Small intestine (tissue), 7 donors: ENCODE data around the gene CTSA. TPM values are rescaled to one million over a fixed set of nuclear protein-coding genes. Genes with fewer than 3 reads are reported as not detected.

Source experiments
- DNase-seq, 2 donors: peaks; one replicate each; pipeline versions ENCODE4 v3.0.0 to v3.0.0-alpha.2; 2013
- FAIRE-seq: peaks from 2 replicates; lab custom pipeline; 2012; peaks lifted over from hg19 to GRCh38; lab: Jason Lieb, UNC
- H3K27ac ChIP-seq, 3 donors: one replicate each; pipeline ENCODE4 v1.5.1; 2013; ENCODE audit warnings: low read length in 2 of 3, mild to moderate bottlenecking in 2 of 3, control low read depth in 1 of 3, inconsistent platforms in 1 of 3, low read depth in 1 of 3, moderate library complexity in 1 of 3
- H3K27me3 ChIP-seq, 3 donors: one replicate each; pipeline ENCODE4 v1.6.1; 2013; ENCODE audit warnings: low read length in 3 of 3, inconsistent platforms in 1 of 3; ENCODE audit not compliant: control insufficient read depth in 3 of 3, insufficient read depth in 3 of 3
- H3K36me3 ChIP-seq, 3 donors: one replicate each; pipeline ENCODE4 v1.6.1; 2013; ENCODE audit warnings: low read length in 3 of 3, inconsistent platforms in 1 of 3, low read depth in 1 of 3, mild to moderate bottlenecking in 1 of 3, moderate library complexity in 1 of 3; ENCODE audit not compliant: control insufficient read depth in 3 of 3, insufficient read depth in 2 of 3
- H3K4me1 ChIP-seq, 3 donors: one replicate each; pipeline ENCODE4 v1.6.1; 2013; ENCODE audit warnings: low read length in 2 of 3, inconsistent platforms in 1 of 3, low read depth in 1 of 3, mild to moderate bottlenecking in 1 of 3, moderate library complexity in 1 of 3; ENCODE audit not compliant: control insufficient read depth in 3 of 3, insufficient read depth in 2 of 3
- H3K4me3 ChIP-seq, 3 donors: one replicate each; pipeline ENCODE4 v1.5.1; 2013; ENCODE audit warnings: low read length in 3 of 3, control low read depth in 1 of 3, inconsistent platforms in 1 of 3, low read depth in 1 of 3, mild to moderate bottlenecking in 1 of 3, moderate library complexity in 1 of 3
- H3K9me3 ChIP-seq, 2 donors: one replicate each; pipeline ENCODE4 v1.6.1; 2013; ENCODE audit warnings: low read depth in 1 of 2, low read length in 1 of 2; ENCODE audit not compliant: control insufficient read depth in 2 of 2, insufficient read depth in 1 of 2
- WGBS, 3 donors: extraction: QIAGEN DNeasy Blood & Tissue Kit; methylation state at CpG; one replicate each; pipeline ENCODE4 v1.1.7; 2013; 5-methylcytosine and 5-hydroxymethylcytosine counted together
- polyA plus RNA-seq, 4 donors: library from polyadenylated mRNA; stranded (reverse) in 3 of 4; unstranded in 1 of 4; fragments of 200-250 nt in 3 of 4; fragments of 120-200 nt in 1 of 4; gene quantifications; one replicate each; pipeline versions ENCODE4 v1.2.1 to v1.2.3, GENCODE V29; 2013
- donor health status: healthy with polysubstance abuse.
- donor health status: control.
- donor health status: control.
- donor health status: Bipolar disorder and iron deficiency.
- donor health status: healthy.

Gene CTSA
- polyA plus RNA-seq, 4 donors: 78.9 to 1,454 (median 115) TPM

DNA sequence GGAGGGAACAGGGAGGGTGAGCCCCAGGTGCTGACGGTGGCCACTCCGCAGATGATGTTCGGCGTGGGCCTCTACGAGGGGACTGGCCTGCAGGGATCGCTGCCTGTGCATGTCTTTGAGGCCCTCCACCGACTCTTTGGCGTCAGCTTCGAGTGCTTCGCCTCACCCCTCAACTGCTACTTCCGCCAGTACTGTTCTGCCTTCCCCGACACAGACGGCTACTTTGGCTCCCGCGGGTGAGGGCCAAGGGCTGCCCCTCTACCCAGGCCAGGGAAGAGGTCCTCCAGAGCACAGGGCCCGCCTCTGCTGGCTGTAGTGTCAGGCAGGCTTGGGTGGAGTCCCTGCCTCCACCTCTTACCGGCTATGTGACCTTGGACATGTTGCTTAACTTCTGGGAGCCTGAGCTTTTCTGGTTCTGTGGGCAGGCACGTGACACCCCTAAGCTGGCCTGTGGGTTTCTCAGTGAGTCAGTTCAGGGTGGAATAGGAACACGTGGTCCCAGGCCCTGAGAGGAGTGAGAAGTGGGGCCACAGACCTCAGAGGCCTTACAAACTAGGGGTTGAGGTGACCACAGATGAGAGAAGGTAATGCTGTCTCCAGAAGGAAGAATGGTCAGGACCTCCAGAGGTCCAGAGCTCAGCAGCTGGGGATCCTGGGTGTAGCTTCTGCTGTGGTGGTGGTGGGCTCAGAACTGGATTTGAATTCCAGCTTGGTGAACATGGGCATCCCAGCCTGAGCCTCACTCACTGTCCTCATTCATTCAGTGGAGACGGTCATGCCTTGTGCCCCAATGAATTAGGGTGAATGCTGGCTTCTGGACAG is 55.2 kb downstream of the CTSA start:
- Histone ChIP-seq H3K27me3 (no peaks in the 10 kb centered on the region), H3K27ac (peak overlapping the region in 2 of 3 donors; percentile 22 to 38), H3K36me3 (peaks cover 9 to 87% (median 29%) of the 10 kb centered on the region in 3 donors), H3K4me1 (no peaks in the 10 kb centered on the region), H3K4me3 (no peak overlapping the region), H3K9me3 (no peaks in the 10 kb centered on the region)
- FAIRE-seq: no peak
- peak; percentile 48 to 54 for DNase-seq
- WGBS, 3 donors: 79 to 87% (median 83%) methylated on average over 20 of the region's 20 CpGs

DNA sequence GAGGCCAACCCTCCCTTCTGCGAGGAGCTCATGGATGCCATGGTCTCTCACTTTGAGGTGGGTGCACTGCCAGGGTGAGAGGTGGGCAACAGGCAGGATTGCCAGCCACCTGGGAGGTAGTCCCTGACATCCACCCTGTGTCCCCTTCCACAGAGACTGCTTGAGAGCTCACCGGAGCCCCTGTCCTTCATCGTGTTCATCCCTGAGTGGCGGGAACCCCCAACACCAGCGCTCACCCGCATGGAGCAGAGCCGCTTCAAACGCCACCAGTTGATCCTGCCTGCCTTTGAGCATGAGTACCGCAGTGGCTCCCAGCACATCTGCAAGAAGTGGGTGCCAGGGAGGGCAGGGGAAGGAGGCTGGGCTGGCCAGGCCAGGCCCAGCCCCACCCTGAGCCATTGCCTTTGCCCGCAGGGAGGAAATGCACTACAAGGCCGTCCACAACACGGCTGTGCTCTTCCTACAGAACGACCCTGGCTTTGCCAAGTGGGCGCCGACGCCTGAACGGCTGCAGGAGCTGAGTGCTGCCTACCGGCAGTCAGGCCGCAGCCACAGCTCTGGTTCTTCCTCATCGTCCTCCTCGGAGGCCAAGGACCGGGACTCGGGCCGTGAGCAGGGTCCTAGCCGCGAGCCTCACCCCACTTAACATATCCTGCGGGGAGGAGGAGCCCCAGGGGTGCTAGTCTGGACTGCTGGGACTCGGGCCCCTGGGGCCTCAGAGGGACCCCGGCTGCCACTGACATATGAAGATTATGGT is 56.2 kb downstream of the CTSA start:
- Histone ChIP-seq H3K27me3 (no peaks in the 10 kb centered on the region), H3K4me3 (no peak overlapping the region), H3K4me1 (no peaks in the 10 kb centered on the region), H3K36me3 (peaks cover 12 to 91% (median 35%) of the 10 kb centered on the region in 3 donors), H3K9me3 (no peaks in the 10 kb centered on the region), H3K27ac (no peak overlapping the region)
- 82 to 89% (median 86%) methylated on average over 25 to 29 of the region's 29 CpGs for WGBS, 3 donors
- FAIRE-seq (no peak), DNase-seq (no peak)

DNA sequence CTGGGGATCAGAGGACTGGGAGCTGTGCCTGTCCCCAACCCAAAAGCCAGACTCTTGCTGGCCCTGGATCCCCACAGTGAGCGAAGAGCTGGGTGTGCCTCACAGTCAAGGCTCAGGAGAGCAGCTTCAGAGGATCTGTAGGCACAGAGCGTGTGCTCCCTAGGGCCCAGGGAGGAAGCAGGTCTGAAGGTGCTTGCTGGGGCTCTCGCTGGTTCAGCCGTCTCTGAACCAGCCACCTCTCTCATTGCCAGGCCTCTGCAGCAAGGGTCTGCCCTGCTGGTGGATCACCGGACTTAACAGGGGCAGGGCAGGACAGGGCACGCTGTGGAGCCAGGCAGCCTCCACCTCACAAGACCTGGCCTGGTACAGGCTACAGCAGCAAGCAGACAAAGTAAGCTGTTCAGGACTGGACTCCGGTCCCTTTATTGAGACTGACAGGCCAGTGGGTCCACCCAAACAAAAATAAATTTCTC is 57.2 kb downstream of the CTSA start:
- Histone ChIP-seq H3K36me3 (peaks cover 10 to 91% (median 32%) of the 10 kb centered on the region in 3 donors), H3K27ac (no peak overlapping the region), H3K9me3 (no peaks in the 10 kb centered on the region), H3K27me3 (no peaks in the 10 kb centered on the region), H3K4me3 (no peak overlapping the region), H3K4me1 (no peaks in the 10 kb centered on the region)
- no peak for DNase-seq
- whole genome bisulfite sequencing, 3 donors: 78 to 93% (median 86%) methylated on average over 7 of the region's 7 CpGs
- FAIRE-seq: no peak

Other genes starting within 250 kb of the CTSA start
- gene WFDC11, start 221.1 kb upstream of the CTSA start, polyA plus RNA-seq: not detected
- under 1 TPM in 1 of 4 donors, not detected in 3; 0.04 TPM for gene WFDC13, start 189.3 kb upstream of the CTSA start, polyA plus RNA-seq
- gene WFDC10B, start 186.3 kb upstream of the CTSA start, polyA plus RNA-seq: under 1 TPM in 1 of 4 donors, not detected in 3; 0.16 TPM
- not detected for gene SPINT4, start 169.0 kb upstream of the CTSA start, polyA plus RNA-seq
- under 1 TPM in 2 of 4 donors, not detected in 2; 0.44 to 0.81 TPM for gene WFDC3, start 99.5 kb upstream of the CTSA start, polyA plus RNA-seq
- 10 to 100 TPM; 27.9 to 42.7 (median 36.9) TPM for gene DNTTIP1, start 99.4 kb upstream of the CTSA start, polyA plus RNA-seq
- gene UBE2C, start 78.7 kb upstream of the CTSA start, polyA plus RNA-seq: 10 to 100 TPM; 10.8 to 99.6 (median 24.0) TPM
- gene TNNC2, start 64.0 kb upstream of the CTSA start, polyA plus RNA-seq: 10 to 100 TPM in 2 of 4 donors, 1 to 10 TPM in 2; 2.6 to 23.7 (median 13.5) TPM
- gene SNX21, start 57.5 kb upstream of the CTSA start, polyA plus RNA-seq: 10 to 100 TPM in 2 of 4 donors, 1 to 10 TPM in 2; 7.8 to 14.6 (median 10.1) TPM
- gene ACOT8, start 33.9 kb upstream of the CTSA start, polyA plus RNA-seq: 100 to 1,000 TPM in 1 of 4 donors, 10 to 100 TPM in 3; 28.6 to 123 (median 47.6) TPM
- 1 to 10 TPM; 2.7 to 6.8 (median 4.1) TPM for gene ZSWIM3, start 33.7 kb upstream of the CTSA start, polyA plus RNA-seq
- gene ZSWIM1, start 10.1 kb upstream of the CTSA start, polyA plus RNA-seq: 10 to 100 TPM in 1 of 4 donors, 1 to 10 TPM in 3; 2.5 to 17.1 (median 3.6) TPM
- gene SPATA25, start 3.7 kb upstream of the CTSA start, polyA plus RNA-seq: 10 to 100 TPM in 1 of 4 donors, 1 to 10 TPM in 1, not detected in 2; 1.8 to 16.4 TPM
- gene NEURL2, start 127 bp upstream of the CTSA start, polyA plus RNA-seq: 10 to 100 TPM in 1 of 4 donors, 1 to 10 TPM in 3; 2.9 to 20.2 (median 4.0) TPM
- 10 to 100 TPM in 3 of 4 donors, 1 to 10 TPM in 1; 2.0 to 67.4 (median 17.1) TPM for gene PLTP, start 20.8 kb downstream of the CTSA start, polyA plus RNA-seq
- 10 to 100 TPM; 16.1 to 30.0 (median 26.8) TPM for gene PCIF1, start 43.3 kb downstream of the CTSA start, polyA plus RNA-seq
- 10 to 100 TPM; 10.7 to 20.8 (median 13.1) TPM for gene ZNF335, start 80.9 kb downstream of the CTSA start, polyA plus RNA-seq
- 1 to 10 TPM in 1 of 4 donors, under 1 TPM in 2, not detected in 1; 0.66 to 3.2 (median 0.81) TPM for gene MMP9, start 117.6 kb downstream of the CTSA start, polyA plus RNA-seq
- 1 to 10 TPM in 2 of 4 donors, not detected in 2; 2.1 to 4.6 TPM for gene SLC12A5, start 137.9 kb downstream of the CTSA start, polyA plus RNA-seq
- 10 to 100 TPM; 13.2 to 36.8 (median 14.7) TPM for gene NCOA5, start 198.6 kb downstream of the CTSA start, polyA plus RNA-seq
- gene CD40, start 227.0 kb downstream of the CTSA start, polyA plus RNA-seq: 10 to 100 TPM in 2 of 4 donors, 1 to 10 TPM in 2; 2.0 to 14.5 (median 6.5) TPM